ENCODE measurements around the gene ALAS1. TPM values are rescaled to one million over a fixed set of nuclear protein-coding genes. Genes with fewer than 3 reads are reported as not detected.

Gene ALAS1
- total and polyA plus RNA-seq, 2 of the 13 experiments (the other 11 are each of a cell fraction or from before 2014, with no cell fraction given) = 36.0 to 43.2 TPM

GRCh38 chr3:52238761-52239701 is 41.1 kb downstream of the ALAS1 start, which contains the start of gene TWF2 (continued):
- TF ChIP-seq PATZ1 (CRISPR knock-in tag; IDR thresholded peaks at IDR 0.05) (peak; percentile 69), AGO2 (optimal IDR thresholded peaks at IDR 0.05; ENCODE audit: low read depth, low read length) (peak; percentile 85), ZNF256 (CRISPR knock-in tag; conservative IDR thresholded peaks at IDR 0.05) (0 out of 2 replicates have a peak, but pooled peaks have one; percentile 53), JUND (CRISPR knock-in tag; IDR thresholded peaks at IDR 0.05) (no peak), ZNF776 (CRISPR knock-in tag; IDR thresholded peaks at IDR 0.05) (peak; percentile 53; the same call in 1 of the 2 replicates), ZNF629 (CRISPR knock-in tag; conservative IDR thresholded peaks at IDR 0.05) (no peak), ZNF883 (CRISPR knock-in tag; IDR thresholded peaks at IDR 0.05; ENCODE audit: not compliant biosample characterization) (peak; percentile 58), PHF5A (CRISPR knock-in tag; IDR thresholded peaks at IDR 0.05; ENCODE audit: low read depth, unreplicated experiment) (no peak), THAP11 (CRISPR knock-in tag; IDR thresholded peaks at IDR 0.05) (peak; percentile 62; the same call in 1 of the 2 replicates), SETDB1 (CRISPR knock-in tag; IDR thresholded peaks at IDR 0.05; ENCODE audit: borderline replicate concordance) (no peak), HMG20B (CRISPR knock-in tag; conservative IDR thresholded peaks at IDR 0.05) (no peak), POGK (CRISPR knock-in tag; conservative IDR thresholded peaks at IDR 0.05) (no peak), MAF1 (CRISPR knock-in tag; IDR thresholded peaks at IDR 0.05; ENCODE audit: borderline replicate concordance) (no peak), UBTF (CRISPR knock-in tag; IDR thresholded peaks at IDR 0.05) (peak; percentile 41; the same call in 1 of the 2 replicates), SNAPC4 (CRISPR knock-in tag; IDR thresholded peaks at IDR 0.05) (no peak), NCOR1 (IDR thresholded peaks at IDR 0.05; ENCODE audit: borderline replicate concordance, low read length) (no peak), ZSCAN31 (CRISPR knock-in tag; IDR thresholded peaks at IDR 0.05; ENCODE audit: low read depth) (no peak)

Data from HepG2 (cell line).